IPS-11a (cell line): ENCODE data around the gene CYP3A4.
"Not testable (repeated sequence)": the region's sequence is repeated elsewhere in the genome, so short reads cannot be mapped to it uniquely, and the experiment has no call there.

ENCODE experiments used
- H3K4me3 ChIP-seq: one replicate; pipeline ENCODE4 v1.5.1; 2013; ENCODE audit warnings: low read depth, low read length, control low read depth

Gene CYP3A4

GRCh38 chr7:99784007-99784406 lies at the start of gene CYP3A4:
TSS of gene CYP3A4 (minus strand) at chr7:99784184. CDS start at chr7:99784081, 103 bp downstream.
- H3K4me3 ChIP-seq = no peak within 1 kb of the TSS

GRCh38 chr7:99833289-99833877 lies 49.4 kb upstream of the CYP3A4 start:
- no peak overlapping the region for H3K4me3 ChIP-seq

- no peak overlapping the region for H3K4me3 ChIP-seq
These were observed 47.6 kb upstream of the CYP3A4 start for GRCh38 chr7:99831595-99831994.

GRCh38 chr7:99829524-99830160 lies 45.7 kb upstream of the CYP3A4 start:
- H3K4me3 ChIP-seq = no peak overlapping the region

- no peak overlapping the region for H3K4me3 ChIP-seq
These were observed 44.8 kb upstream of the CYP3A4 start for GRCh38 chr7:99828811-99829210.

- H3K4me3 ChIP-seq = no peak overlapping the region
These were observed 43.2 kb upstream of the CYP3A4 start for GRCh38 chr7:99827040-99827778.

GRCh38 chr7:99825873-99826272 lies 41.9 kb upstream of the CYP3A4 start:
- H3K4me3 ChIP-seq = no peak overlapping the region

GRCh38 chr7:99825452-99825851 lies 41.5 kb upstream of the CYP3A4 start:
- H3K4me3 ChIP-seq = no peak overlapping the region

GRCh38 chr7:99824091-99824490 lies 40.1 kb upstream of the CYP3A4 start:
- no peak overlapping the region for H3K4me3 ChIP-seq

GRCh38 chr7:99822731-99823718 lies 39.0 kb upstream of the CYP3A4 start:
- H3K4me3 ChIP-seq = no peak overlapping the region

- no peak overlapping the region for H3K4me3 ChIP-seq
These were observed 36.5 kb upstream of the CYP3A4 start for GRCh38 chr7:99820408-99821027.

- no peak overlapping the region for H3K4me3 ChIP-seq
These were observed 24.8 kb upstream of the CYP3A4 start for GRCh38 chr7:99808766-99809165.

GRCh38 chr7:99806839-99807478 lies 23.0 kb upstream of the CYP3A4 start:
- no peak overlapping the region for H3K4me3 ChIP-seq

GRCh38 chr7:99805641-99806040 lies 21.7 kb upstream of the CYP3A4 start:
- H3K4me3 ChIP-seq = no peak overlapping the region

GRCh38 chr7:99803118-99803517 lies 19.1 kb upstream of the CYP3A4 start:
- H3K4me3 ChIP-seq = not testable (repeated sequence)

GRCh38 chr7:99801407-99801806 lies 17.4 kb upstream of the CYP3A4 start:
- not testable (repeated sequence) for H3K4me3 ChIP-seq

- no peak overlapping the region for H3K4me3 ChIP-seq
These were observed 15.0 kb upstream of the CYP3A4 start for GRCh38 chr7:99798972-99799371.

GRCh38 chr7:99795864-99796263 lies 11.9 kb upstream of the CYP3A4 start:
- H3K4me3 ChIP-seq = not testable (repeated sequence)

- H3K4me3 ChIP-seq = no peak overlapping the region
These were observed 10.9 kb upstream of the CYP3A4 start for GRCh38 chr7:99794585-99795502.
